ENCODE measurements around the gene MED8.

The MED8 gene

DNA sequence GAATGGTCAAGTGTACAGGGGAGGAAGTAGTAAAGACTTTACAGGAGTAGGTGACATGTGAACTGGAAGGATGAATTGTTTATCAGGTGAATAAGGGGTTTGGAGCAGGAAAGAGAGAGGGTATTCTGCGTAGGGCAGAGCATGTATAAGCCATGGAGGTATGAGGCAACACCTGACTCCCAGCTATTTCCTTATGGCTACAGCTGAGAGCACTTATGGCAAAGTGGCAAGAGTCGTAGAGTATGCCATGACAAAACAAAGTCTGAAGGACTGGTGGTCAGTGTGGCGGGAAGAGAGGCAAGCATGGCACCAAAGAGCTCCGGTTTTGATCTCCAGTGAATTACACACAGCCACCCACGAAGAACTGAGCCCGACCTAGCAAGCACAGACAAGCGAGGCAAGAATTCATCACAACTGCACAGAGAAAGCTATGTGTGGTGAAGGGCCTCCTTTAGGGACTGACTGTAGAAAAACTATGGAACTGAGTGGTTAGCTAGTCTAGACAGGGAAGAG lies 12.8 kb downstream of the MED8 start:
- Histone ChIP-seq H3K27me3 (ENCODE audit: insufficient read depth, low read length) (no peaks in the 10 kb centered on the region), H3K4me2 (ENCODE audit: low read length) (no peak overlapping the region), H3K9ac (ENCODE audit: low read length) (no peak overlapping the region), H3K9me3 (ENCODE audit: low read length) (no peaks in the 10 kb centered on the region), H3K36me3 (ENCODE audit: insufficient read depth, low read length) (peaks cover 7% of the 10 kb centered on the region; the same call in 1 of the 2 replicates), H3K27ac (ENCODE audit: low read depth, low read length, poor library complexity, severe bottlenecking) (no peak overlapping the region), H3K4me3 (ENCODE audit: low read depth, low read length, poor library complexity, severe bottlenecking) (no peak overlapping the region), H2AFZ (ENCODE audit: low read length) (no peak overlapping the region), H3K4me1 (ENCODE audit: insufficient read depth, low read length, severe bottlenecking) (no peaks in the 10 kb centered on the region), H4K20me1 (ENCODE audit: insufficient read depth, low read length) (no peaks in the 10 kb centered on the region), H3K9me2 (ENCODE audit: low read depth, low read length) (no peaks in the 10 kb centered on the region), H3K79me2 (ENCODE audit: insufficient read depth, low read length) (no peaks in the 10 kb centered on the region), H3F3A (ENCODE audit: insufficient read depth, low read length) (no peaks in the 10 kb centered on the region)
- TF ChIP-seq, protein P1, sequence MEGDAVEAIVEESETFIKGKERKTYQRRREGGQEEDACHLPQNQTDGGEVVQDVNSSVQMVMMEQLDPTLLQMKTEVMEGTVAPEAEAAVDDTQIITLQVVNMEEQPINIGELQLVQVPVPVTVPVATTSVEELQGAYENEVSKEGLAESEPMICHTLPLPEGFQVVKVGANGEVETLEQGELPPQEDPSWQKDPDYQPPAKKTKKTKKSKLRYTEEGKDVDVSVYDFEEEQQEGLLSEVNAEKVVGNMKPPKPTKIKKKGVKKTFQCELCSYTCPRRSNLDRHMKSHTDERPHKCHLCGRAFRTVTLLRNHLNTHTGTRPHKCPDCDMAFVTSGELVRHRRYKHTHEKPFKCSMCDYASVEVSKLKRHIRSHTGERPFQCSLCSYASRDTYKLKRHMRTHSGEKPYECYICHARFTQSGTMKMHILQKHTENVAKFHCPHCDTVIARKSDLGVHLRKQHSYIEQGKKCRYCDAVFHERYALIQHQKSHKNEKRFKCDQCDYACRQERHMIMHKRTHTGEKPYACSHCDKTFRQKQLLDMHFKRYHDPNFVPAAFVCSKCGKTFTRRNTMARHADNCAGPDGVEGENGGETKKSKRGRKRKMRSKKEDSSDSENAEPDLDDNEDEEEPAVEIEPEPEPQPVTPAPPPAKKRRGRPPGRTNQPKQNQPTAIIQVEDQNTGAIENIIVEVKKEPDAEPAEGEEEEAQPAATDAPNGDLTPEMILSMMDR (IDR thresholded peaks at IDR 0.05; ENCODE audit: low read length) = no peak
- no peak for TF ChIP-seq EZH2 (IDR thresholded peaks at IDR 0.05; ENCODE audit: borderline replicate concordance, low read length)

DNA sequence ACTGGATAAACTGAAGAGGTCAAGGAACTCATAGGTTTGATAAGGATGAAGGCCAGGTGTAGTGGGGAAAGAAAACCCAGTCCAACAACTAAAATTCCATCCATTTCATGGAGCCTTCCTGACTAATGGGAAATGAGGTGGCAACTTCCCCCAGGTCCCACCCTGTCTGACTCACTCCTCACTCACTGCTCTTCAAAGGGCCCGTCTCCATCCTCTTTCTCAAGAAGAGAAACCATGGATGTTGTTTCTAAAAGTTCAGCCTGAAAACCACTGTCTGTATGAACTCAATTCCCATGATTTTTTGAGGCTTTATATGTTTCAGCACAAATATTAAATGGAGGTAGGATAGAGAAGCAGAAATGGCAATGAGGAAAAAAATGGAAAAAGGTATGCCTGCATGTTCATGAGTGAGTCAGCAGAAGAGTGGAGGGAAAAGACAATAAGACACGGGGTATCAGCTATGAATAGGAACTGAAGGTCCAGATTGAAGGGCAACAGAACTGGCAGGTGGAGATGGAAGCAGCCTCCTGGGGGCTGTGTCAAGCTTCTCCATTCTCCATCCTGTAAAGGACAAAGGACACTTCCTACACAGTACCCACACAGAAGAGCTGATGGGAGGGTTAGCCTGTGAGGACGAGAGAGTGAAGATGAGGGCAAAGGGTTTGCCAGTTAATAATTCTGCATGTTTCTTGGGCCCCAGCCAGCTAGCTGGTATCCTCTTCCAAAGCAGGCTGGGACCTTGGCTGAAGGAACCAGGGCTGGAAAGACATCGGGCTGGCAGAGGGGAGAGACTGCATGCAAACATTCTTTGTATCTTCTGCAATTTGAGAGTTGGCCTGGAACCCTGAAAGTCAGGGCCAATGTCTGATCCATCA lies 16.3 kb downstream of the MED8 start:
- no peaks in the 10 kb centered on the region for H3F3A ChIP-seq (ENCODE audit: insufficient read depth, low read length)
- no peaks in the 10 kb centered on the region for H3K9me3 ChIP-seq (ENCODE audit: low read length)
- H3K4me3 ChIP-seq (ENCODE audit: low read depth, low read length, poor library complexity, severe bottlenecking) = no peak overlapping the region
- no peak overlapping the region for H3K9ac ChIP-seq (ENCODE audit: low read length)
- no peaks in the 10 kb centered on the region for H3K36me3 ChIP-seq (ENCODE audit: insufficient read depth, low read length)
- H3K27ac ChIP-seq (ENCODE audit: low read depth, low read length, poor library complexity, severe bottlenecking) = no peak overlapping the region
- TF ChIP-seq, protein P1 (IDR thresholded peaks at IDR 0.05; ENCODE audit: low read length) = no peak
- no peak for TF ChIP-seq EZH2 (IDR thresholded peaks at IDR 0.05; ENCODE audit: borderline replicate concordance, low read length)
- H4K20me1 ChIP-seq (ENCODE audit: insufficient read depth, low read length) = no peaks in the 10 kb centered on the region
- H3K27me3 ChIP-seq (ENCODE audit: insufficient read depth, low read length) = no peaks in the 10 kb centered on the region
- no peak overlapping the region for H3K4me2 ChIP-seq (ENCODE audit: low read length)
- peaks cover 8% of the 10 kb centered on the region for H3K4me1 ChIP-seq (ENCODE audit: insufficient read depth, low read length, severe bottlenecking)
- H2AFZ ChIP-seq (ENCODE audit: low read length) = no peak overlapping the region
- H3K9me2 ChIP-seq (ENCODE audit: low read depth, low read length) = no peaks in the 10 kb centered on the region
- H3K79me2 ChIP-seq (ENCODE audit: insufficient read depth, low read length) = no peaks in the 10 kb centered on the region

DNA sequence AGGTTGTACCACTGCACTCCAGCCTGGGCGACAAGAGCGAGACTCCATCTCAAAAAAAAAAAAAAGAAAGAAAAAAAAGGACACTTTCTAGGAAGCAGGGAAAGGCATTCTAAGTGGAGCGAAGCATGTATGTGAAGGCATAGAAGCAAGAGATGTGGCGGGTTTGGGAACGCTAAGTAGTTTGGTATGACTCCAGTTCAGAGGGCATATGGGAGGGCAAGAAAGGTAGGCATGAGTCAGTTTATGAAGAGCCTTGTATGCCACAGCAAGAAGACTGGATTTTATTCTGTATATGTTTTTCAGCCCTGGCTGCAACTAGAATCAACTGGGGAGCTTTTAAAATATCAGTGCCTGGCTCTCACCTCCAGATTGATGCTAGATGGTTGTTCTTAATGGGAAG lies 17.4 kb downstream of the MED8 start:
- Histone ChIP-seq H4K20me1 (ENCODE audit: insufficient read depth, low read length) (no peaks in the 10 kb centered on the region), H2AFZ (ENCODE audit: low read length) (no peak overlapping the region), H3K27me3 (ENCODE audit: insufficient read depth, low read length) (no peaks in the 10 kb centered on the region), H3K4me2 (ENCODE audit: low read length) (no peak overlapping the region), H3K9me3 (ENCODE audit: low read length) (no peaks in the 10 kb centered on the region), H3K9ac (ENCODE audit: low read length) (no peak overlapping the region), H3K79me2 (ENCODE audit: insufficient read depth, low read length) (no peaks in the 10 kb centered on the region), H3K36me3 (ENCODE audit: insufficient read depth, low read length) (no peaks in the 10 kb centered on the region), H3K27ac (ENCODE audit: low read depth, low read length, poor library complexity, severe bottlenecking) (no peak overlapping the region), H3F3A (ENCODE audit: insufficient read depth, low read length) (no peaks in the 10 kb centered on the region), H3K4me3 (ENCODE audit: low read depth, low read length, poor library complexity, severe bottlenecking) (no peak overlapping the region), H3K9me2 (ENCODE audit: low read depth, low read length) (no peaks in the 10 kb centered on the region), H3K4me1 (ENCODE audit: insufficient read depth, low read length, severe bottlenecking) (peaks cover 8% of the 10 kb centered on the region)
- TF ChIP-seq, protein P1 (IDR thresholded peaks at IDR 0.05; ENCODE audit: low read length) = no peak
- no peak for TF ChIP-seq EZH2 (IDR thresholded peaks at IDR 0.05; ENCODE audit: borderline replicate concordance, low read length)

Data from OCI-LY1 (cell line).